Activated CD8-positive, alpha-beta memory T cell treated with anti-CD3 and anti-CD28 coated beads, Interleukin-2, amount 50 U/mL, for 1 hour (primary cell): ENCODE results near the gene DCC.

Experiments used
- DNase-seq: peaks from one replicate; pipeline ENCODE4 v3.0.0-alpha.2; 2020; ENCODE audit errors: extremely low read depth

The DCC gene

GRCh38 chr18:52499644-52500043, 159.6 kb downstream of the DCC start:
- DNase-seq: no peak

DNA sequence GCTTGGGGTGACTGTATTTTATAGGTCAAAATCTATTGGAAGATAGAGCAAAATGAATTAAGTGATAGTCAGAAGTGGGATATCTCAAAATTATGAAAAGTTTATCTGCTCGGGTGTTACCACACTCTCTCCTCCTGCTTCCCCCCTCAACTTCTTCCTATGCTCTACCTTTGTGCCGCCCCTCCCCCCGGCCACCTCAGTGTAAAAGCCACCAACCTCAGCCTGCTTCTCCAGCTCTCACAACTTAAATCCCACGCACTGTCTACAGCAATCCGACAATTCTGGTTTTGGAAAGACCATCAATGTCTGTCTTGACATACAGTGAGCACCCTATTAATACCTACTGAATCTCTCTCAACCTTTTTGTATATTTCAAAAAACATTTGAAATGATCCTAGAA, 164.6 kb downstream of the DCC start:
- DNase-seq: no peak

DNA sequence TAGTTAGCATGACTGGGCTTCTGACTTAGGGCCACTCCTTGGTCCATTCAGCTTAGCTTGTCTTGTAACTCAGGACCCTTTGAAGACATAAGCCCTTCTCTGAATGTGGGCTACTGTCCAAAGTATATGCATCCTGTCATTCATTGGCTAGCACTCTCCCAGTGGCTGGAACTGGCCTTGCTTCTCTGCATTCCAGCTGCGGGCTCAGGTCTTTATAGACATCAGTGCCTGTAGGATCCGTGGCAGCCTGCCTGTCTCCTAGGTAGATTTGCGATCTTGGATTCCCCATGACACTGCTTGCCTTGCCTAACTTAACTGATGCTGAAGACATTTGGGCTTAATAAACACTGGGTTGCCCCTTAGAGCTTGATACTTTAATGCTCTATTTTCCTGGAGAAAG, 170.1 kb downstream of the DCC start:
- no peak for DNase-seq

- no peak for DNase-seq
Observed at GRCh38 chr18:52518086-52518485, 178.1 kb downstream of the DCC start.

DNA sequence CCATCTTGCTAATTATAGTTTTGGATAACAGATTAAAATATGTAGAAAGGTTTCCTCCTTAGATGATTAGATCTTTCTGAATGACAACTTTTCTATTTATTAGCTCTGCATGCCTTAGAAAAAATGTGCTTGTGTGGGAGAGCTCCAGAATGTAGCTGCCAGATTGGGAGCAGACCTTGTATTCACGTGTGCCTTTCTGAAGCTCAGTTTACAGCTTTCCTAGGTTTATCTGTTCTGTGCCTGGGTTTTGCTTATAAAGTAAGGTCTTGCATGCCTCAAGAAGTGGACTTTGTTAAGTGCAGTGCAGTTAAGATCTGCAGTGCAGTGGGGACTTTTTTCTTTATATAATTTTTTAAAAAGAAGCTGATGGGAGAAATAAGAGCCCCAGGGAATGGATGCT, 179.0 kb downstream of the DCC start:
- DNase-seq: no peak

GRCh38 chr18:52523566-52523965, 183.6 kb downstream of the DCC start:
- no peak for DNase-seq

DNA sequence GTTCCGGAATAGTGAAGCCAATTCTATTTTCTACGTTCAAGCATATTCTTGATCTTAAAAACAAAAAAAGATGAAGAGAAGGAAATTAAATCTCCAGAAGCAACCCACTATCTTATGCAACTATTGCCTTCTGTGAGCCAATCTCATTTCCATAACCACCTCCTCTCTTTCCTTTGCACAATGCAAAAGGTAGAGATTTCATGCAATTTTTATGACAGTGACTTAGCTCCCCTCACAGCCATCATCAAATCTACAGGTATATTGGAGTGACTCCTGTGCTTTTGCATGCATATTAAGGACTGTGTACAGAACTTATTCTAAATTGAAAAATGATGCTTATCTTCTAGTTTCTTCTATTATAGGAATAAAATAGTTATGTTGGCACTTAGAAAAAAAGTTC, 191.8 kb downstream of the DCC start:
- DNase-seq: no peak

GRCh38 chr18:52536039-52536438, 196.0 kb downstream of the DCC start:
- DNase-seq: no peak

DNA sequence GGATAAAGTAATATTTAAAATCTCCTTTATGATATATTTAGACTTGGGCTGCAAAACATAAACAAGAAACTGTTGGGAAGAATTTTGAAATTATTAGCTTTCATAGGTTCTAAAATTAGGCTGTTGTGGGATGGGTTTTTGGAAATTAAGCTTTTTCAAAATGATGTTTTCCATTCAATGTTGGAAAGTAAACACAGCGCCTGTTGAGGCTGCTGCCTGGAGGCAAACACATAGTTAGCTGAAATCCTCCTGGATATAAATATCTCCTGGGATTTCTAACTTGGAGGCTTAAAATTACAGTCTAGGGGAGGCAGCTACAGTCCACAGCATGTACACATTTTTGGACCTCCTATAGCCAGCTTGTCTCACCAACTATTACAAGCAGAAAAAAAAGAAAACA, 197.3 kb downstream of the DCC start:
- no peak for DNase-seq

DNA sequence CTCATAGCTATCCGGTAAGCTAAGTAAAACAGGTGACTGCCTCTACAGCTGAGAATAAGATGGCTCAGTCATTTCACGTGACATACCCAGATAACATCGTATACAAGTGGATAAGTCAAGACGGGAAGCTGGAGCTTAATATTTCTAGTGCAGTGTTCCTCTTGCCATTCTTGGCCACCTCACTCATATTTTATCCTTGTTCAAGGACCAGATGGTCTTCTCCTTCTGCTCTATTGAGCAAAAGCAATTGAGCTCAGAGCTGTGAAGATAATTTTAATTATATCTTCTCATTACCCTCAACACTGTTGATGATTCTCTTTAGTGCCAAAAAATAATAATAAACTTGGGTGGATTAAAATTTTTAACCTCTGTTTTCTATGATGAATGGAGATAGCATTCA, 201.1 kb downstream of the DCC start:
- DNase-seq: no peak

DNA sequence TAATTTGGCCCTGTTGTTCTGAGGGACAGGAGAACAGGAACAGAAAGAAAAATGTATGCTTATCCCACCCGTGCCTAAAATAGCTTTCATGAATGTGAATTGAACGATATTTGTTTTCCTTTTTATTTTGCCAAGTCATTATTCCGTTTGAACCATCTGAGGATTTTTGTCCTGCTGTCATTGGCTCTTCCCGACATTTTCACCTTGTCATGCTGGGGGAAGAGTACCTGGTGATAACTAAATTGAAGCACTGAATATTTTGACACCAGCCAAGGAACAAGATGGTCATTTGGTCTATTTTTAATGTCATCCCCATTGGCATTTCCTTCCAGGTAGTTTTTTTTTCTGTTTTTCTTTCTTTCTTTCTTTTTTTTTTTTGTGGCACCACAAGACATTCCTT, 204.1 kb downstream of the DCC start:
- DNase-seq: no peak

GRCh38 chr18:52546686-52547346, 206.8 kb downstream of the DCC start:
- DNase-seq: no peak

- no peak for DNase-seq
Observed at GRCh38 chr18:52553441-52553840, 213.4 kb downstream of the DCC start.

GRCh38 chr18:52554180-52554579, 214.2 kb downstream of the DCC start:
- no peak for DNase-seq

GRCh38 chr18:52567360-52567759, 227.4 kb downstream of the DCC start:
- no peak for DNase-seq

- DNase-seq: no peak
Observed at GRCh38 chr18:52569492-52569891, 229.5 kb downstream of the DCC start.

DNA sequence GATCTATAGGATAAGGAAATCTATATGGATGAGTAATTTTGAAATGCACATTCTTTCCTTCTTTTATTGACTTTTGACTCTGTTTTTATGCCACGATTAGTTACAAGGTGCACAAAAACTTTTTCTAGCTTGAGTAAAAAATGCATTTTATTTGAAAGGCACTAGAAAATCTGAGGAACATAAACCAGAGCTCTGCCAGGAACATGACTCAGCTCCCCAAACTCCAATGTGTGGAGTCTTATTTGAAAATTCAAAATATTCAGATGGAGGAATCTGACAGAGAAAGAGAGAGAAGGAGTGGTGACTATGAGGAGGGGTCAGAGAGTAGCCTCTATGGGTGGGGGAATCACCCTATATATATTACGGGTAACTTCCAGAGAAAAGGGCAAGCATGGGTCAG, 231.0 kb downstream of the DCC start:
- no peak for DNase-seq

- DNase-seq: no peak
Observed at GRCh38 chr18:52572036-52573000, 232.3 kb downstream of the DCC start.

- no peak for DNase-seq
Observed at GRCh38 chr18:52577795-52578194, 237.8 kb downstream of the DCC start.

DNA sequence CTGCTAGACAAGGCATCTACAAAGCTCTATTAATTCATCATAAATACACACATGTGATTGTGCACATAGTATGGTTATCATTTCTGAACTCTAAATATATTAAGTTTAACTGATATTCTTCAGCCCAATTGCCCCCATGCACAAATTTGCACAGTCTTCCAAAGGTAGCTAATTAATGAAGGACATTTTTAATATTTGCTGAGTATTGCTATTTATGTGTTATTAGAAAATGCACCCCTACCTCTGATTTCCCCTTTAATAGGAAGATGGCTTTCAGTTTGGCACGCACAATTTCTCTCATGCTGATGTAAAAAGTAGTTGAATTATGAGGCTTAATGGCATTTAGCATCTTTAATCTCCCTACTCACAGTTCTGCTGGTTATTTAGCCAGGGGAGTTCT, 242.1 kb downstream of the DCC start:
- no peak for DNase-seq

- DNase-seq: no peak
Observed at GRCh38 chr18:52582516-52582915, 242.5 kb downstream of the DCC start.

DNA sequence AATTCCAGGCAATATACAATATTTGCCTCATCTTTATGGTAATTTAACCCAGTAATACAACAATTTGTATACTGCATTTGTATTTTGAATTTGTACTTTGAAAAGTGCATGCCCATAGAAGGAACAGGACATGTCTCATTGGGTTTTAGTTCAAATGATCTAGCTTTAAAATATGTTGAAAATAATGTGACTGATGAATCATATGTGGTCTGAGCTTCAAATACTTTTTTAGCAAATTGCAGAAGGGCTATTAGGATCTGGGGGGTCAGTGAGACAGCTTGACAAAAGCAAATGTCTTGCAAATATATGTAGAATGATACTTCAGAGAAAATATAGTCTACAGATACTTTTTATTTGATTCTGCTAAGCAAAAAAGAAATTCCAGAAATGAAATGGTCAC, 248.9 kb downstream of the DCC start:
- no peak for DNase-seq

DNA sequence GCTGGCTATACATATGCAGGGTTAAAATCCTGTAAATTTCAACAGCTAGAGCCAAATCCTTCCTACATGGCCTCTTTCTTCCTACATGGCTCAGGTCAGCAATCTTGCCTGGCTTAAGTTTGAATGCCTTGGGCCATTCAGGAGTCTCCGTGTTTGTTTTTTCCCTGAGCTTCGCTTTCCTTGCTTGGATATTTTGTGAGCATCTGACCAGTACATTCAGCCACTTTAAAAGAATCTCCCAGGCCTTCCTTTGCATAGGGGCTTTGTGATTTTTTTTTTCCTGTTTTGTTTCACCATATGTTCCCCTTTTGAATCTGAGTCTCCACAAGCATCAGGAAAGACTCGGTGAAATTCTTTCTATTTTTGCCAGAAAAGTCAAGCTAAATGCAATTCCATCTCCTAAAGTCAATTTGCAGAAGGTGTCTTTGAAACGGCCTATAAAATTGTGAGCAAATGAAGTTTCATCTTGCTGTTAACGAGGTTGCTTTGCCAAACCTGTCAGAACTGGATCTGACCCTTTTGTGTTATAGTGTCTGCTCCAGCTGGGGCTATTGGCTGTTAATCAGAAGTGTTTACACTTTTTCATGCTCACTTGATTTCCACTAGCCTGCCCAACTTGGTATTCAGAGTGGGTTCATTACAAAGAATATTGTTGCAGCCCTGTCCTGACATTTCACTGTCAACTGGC, 256.9 kb downstream of the DCC start:
- DNase-seq: no peak
